Adrenal gland (tissue), 12 donors: ENCODE data around the gene TXNRD2. TPM values are rescaled to one million over a fixed set of nuclear protein-coding genes. Genes with fewer than 3 reads are reported as not detected.
A peak's percentile ranks its signal among the peaks of the same experiment; 100 is the strongest.

Source experiments
- DNase-seq, 7 donors: peaks; one replicate each; pipeline ENCODE4 v3.0.0-alpha.2; 2019 to 2020
- H3K27ac ChIP-seq, 5 donors: fragments of 200-600 bp; sonication (generic) in 4 of 5; 1 replicate in 3 of 5; 2 replicates in 2 of 5; pipeline versions ENCODE4 v1.5.1 to v1.8.0; 2016 to 2020; ENCODE audit warnings: mild to moderate bottlenecking in 1 of 5
- H3K27me3 ChIP-seq: fragments of 200-600 bp; 2 replicates; pipeline ENCODE4 v1.8.0; 2021
- H3K36me3 ChIP-seq, 2 donors: fragments of 200-600 bp; replicated peaks in 1 of 2; 1 replicate in 1 of 2; 2 replicates in 1 of 2; pipeline versions ENCODE4 v1.5.1 to v1.8.0; 2018 to 2022
- H3K4me1 ChIP-seq, 2 donors: fragments of 200-600 bp; replicated peaks in 1 of 2; 1 replicate in 1 of 2; 2 replicates in 1 of 2; pipeline versions ENCODE4 v1.5.1 to v1.8.0; 2018 to 2021
- H3K4me3 ChIP-seq, 4 donors: fragments of 200-600 bp; sonication (generic) in 3 of 4; one replicate each; pipeline ENCODE4 v1.5.1; 2016 to 2018
- H3K9me3 ChIP-seq, 3 donors: fragments of 200-600 bp; sonication (generic) in 1 of 3; replicated peaks in 1 of 3; 1 replicate in 2 of 3; 2 replicates in 1 of 3; pipeline versions ENCODE4 v1.5.1 to v1.8.0; 2016 to 2021
- POLR2A ChIP-seq, 2 donors: fragments of 450-650 bp; IDR thresholded peaks; one replicate each; pipeline ENCODE4 v1.6.1; 2017; ENCODE audit warnings: antibody characterized with exemption in 2 of 2, mild to moderate bottlenecking in 2 of 2, moderate library complexity in 1 of 2
- WGBS, 4 donors: extraction: QIAGEN DNeasy Blood & Tissue Kit in 2 of 4; methylation state at CpG; one replicate each; pipeline versions ENCODE4 v1.1.5 to v1.1.7; 2013 to 2017; 5-methylcytosine and 5-hydroxymethylcytosine counted together
- intact Hi-C, 2 donors: fragments of 100-400 bp; cut with DNase I; formaldehyde crosslinking; loops; one replicate each; pipeline versions ENCODE4 v1.14.1 to v1.15.0; 2022 to 2023
- polyA plus RNA-seq, 3 donors: library from polyadenylated mRNA; stranded (reverse); fragments of 200-250 nt in 2 of 3; fragments of 350-450 nt in 1 of 3; fragmentation: Illumina TruSeq in 1 of 3; extraction: RNeasy Lipid Tissue Mini Kit (QIAGEN cat#74804) in 1 of 3; gene quantifications; one replicate each; pipeline ENCODE4 v1.2.3, GENCODE V29; 2013 to 2014
- total RNA-seq, 9 donors: library from RNA; depleted of rRNA in 4 of 9; stranded (reverse); fragments of >200 nt in 4 of 9; fragments of 120-200 nt in 1 of 9; fragmentation: NEBNext Ultra II Directional in 1 of 9; extraction: Animal tissue kit (Norgen Biotek cat#: 25700) in 1 of 9; gene quantifications; one replicate each; pipeline versions ENCODE4 v1.1.0 to v1.2.4, GENCODE V29; 2013 to 2023
- TF ChIP-seq, protein P1 (sequence below), 6 experiments: fragments of 450-650 bp in 4 of 6; fragments of 200-600 bp in 2 of 6; sonication (generic) in 1 of 6; IDR thresholded peaks; 1 replicate in 5 of 6; 2 replicates in 1 of 6; pipeline versions ENCODE4 v1.5.1 to v1.8.0; 2016 to 2021; ENCODE audit warnings: antibody characterized with exemption in 6 of 6, mild to moderate bottlenecking in 2 of 6, moderate library complexity in 1 of 6
- donor health status: healthy with polysubstance abuse.
- donor health status: Bipolar disorder and iron deficiency.
- donor health status: DM: yes; HTN: yes; CAD: no.
- donor health status: DM: no; HTN: no; CAD: no.
- donor health status: DM: no; HTN: no; CAD: no.
- donor health status: DM: yes; HTN: yes; CAD: no.

TXNRD2 gene
- total and polyA plus RNA-seq, 12 donors = 39.6 to 171 (median 59.5) TPM

DNA sequence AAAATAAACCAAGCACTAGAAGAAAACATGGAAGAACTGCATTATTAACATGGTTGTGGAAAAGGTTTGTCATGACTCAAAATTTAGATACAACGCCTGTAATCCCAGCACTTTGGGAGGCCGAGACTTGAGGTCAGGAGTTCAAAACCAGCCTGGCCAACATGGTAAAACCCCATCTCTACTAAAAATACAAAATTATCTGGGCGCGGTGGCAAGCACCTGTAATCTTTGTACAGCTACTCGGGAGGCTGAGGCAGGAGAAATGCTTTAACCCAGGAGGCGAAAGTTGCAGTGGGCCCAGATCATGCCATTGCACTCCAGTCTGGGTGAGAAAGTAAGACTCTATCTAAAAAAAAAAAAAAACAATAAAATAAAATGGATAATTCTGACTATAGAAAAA is 110.6 kb downstream of the TXNRD2 start:
- H3K4me1 ChIP-seq = no peaks in the 10 kb centered on the region

DNA sequence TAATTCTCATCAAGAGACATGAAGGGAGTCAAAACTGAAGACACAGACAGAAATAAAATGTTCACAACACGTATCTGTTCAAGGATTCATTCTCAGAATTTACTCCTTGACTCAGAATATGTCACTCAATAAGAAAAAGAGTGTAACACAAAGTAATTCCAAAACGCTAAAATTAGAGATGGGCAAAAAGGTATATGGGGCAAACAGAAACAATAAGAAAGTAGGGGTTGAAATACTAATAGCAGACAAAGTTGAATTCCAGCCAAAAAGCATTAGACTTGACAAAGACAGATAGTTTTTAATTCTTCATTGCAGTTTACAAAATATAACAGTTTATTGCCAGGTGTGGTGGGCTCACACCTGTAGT is 113.6 kb downstream of the TXNRD2 start:
- Histone ChIP-seq H3K27ac (no peak overlapping the region), H3K36me3 (no peaks in the 10 kb centered on the region), H3K4me3 (no peak overlapping the region), H3K4me1 (no peaks in the 10 kb centered on the region), H3K9me3 (no peaks in the 10 kb centered on the region), H3K27me3 (no peaks in the 10 kb centered on the region)
- no peak for DNase-seq
- 86 to 89% (median 86%) methylated on average over 2 of the region's 2 CpGs for WGBS, 4 donors
- TF ChIP-seq, protein P1, sequence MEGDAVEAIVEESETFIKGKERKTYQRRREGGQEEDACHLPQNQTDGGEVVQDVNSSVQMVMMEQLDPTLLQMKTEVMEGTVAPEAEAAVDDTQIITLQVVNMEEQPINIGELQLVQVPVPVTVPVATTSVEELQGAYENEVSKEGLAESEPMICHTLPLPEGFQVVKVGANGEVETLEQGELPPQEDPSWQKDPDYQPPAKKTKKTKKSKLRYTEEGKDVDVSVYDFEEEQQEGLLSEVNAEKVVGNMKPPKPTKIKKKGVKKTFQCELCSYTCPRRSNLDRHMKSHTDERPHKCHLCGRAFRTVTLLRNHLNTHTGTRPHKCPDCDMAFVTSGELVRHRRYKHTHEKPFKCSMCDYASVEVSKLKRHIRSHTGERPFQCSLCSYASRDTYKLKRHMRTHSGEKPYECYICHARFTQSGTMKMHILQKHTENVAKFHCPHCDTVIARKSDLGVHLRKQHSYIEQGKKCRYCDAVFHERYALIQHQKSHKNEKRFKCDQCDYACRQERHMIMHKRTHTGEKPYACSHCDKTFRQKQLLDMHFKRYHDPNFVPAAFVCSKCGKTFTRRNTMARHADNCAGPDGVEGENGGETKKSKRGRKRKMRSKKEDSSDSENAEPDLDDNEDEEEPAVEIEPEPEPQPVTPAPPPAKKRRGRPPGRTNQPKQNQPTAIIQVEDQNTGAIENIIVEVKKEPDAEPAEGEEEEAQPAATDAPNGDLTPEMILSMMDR (IDR thresholded peaks at IDR 0.05) = no peak
- no peak for TF ChIP-seq POLR2A (IDR thresholded peaks at IDR 0.05)
- intact Hi-C loops = no loop called here

More for the DNA sequence above, 110.6 kb downstream of the TXNRD2 start:
- TF ChIP-seq POLR2A (IDR thresholded peaks at IDR 0.05) = no peak
- TF ChIP-seq, protein P1 (IDR thresholded peaks at IDR 0.05) = no peak
- Histone ChIP-seq H3K4me3 (no peak overlapping the region), H3K36me3 (no peaks in the 10 kb centered on the region), H3K9me3 (no peaks in the 10 kb centered on the region), H3K27ac (no peak overlapping the region), H3K27me3 (no peaks in the 10 kb centered on the region)
- intact Hi-C loops = no loop called here
- DNase-seq = no peak
- 91 to 99% (median 96%) methylated on average over 6 of the region's 6 CpGs for WGBS, 4 donors

DNA sequence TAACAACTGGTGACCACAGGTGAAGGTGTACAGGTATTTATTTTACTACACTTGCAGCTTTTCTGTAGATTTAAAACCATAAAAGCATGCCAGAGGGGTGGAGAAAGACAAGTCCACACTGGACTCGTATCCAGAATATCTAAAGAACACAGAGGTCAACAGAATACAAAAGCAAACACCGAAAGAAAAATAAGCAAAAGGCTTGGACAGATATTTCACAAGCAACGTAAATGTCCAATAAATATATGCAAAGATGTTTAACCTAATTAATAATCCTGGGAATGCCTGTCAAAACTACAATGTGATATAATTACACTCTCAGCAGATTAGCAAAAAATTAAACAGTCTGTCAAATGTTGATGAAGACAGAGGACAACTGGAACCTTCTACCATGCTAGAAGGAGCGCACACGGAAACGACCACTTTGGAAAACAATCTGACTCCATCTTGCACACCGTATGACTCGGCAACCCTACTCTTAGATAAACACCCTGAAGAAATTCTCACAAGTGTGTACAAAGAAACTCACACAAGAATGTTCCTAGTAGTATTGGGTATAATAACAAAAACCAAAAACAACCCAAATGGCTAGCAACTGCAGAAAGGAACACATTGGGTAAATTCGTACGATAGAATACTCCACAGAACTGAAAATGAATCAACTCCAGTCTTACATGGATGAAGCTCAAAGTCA is 114.1 kb downstream of the TXNRD2 start:
- Histone ChIP-seq H3K9me3 (no peaks in the 10 kb centered on the region), H3K4me1 (no peaks in the 10 kb centered on the region), H3K4me3 (no peak overlapping the region), H3K27ac (no peak overlapping the region), H3K27me3 (no peaks in the 10 kb centered on the region), H3K36me3 (no peaks in the 10 kb centered on the region)
- DNase-seq = no peak
- intact Hi-C loops = no loop called here
- TF ChIP-seq, protein P1 (IDR thresholded peaks at IDR 0.05) = no peak
- TF ChIP-seq POLR2A (IDR thresholded peaks at IDR 0.05) = no peak
- WGBS, 4 donors = 75 to 88% (median 85%) methylated on average over 10 of the region's 10 CpGs

DNA sequence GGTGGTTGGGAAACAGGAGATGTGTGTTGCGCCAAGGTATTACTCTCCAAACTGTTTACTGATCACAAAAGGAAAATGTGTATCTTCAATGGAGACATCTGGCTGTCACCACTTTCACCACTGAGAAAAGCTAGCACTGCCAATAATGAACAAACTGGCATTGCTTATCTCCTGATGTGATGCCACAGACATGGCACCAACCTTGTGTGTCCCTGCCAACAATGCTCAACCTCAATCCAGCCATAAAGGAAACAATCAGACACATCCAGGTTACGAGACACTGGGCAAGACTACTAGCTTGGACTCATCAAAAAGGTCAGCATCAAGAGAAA is 115.0 kb downstream of the TXNRD2 start:
- Histone ChIP-seq H3K27me3 (no peaks in the 10 kb centered on the region), H3K4me1 (no peaks in the 10 kb centered on the region), H3K9me3 (no peaks in the 10 kb centered on the region), H3K36me3 (no peaks in the 10 kb centered on the region), H3K4me3 (no peak overlapping the region), H3K27ac (no peak overlapping the region)
- TF ChIP-seq, protein P1 (IDR thresholded peaks at IDR 0.05) = no peak
- TF ChIP-seq POLR2A (IDR thresholded peaks at IDR 0.05) = no peak
- intact Hi-C loops = no loop called here
- 46 to 95% (median 51%) methylated on average over 2 of the region's 2 CpGs for WGBS, 4 donors
- peak in 1 of 7 donors; percentile 13 for DNase-seq
